ENCODE results near the gene NPW.
"Not testable (repeated sequence)": the region's sequence is repeated elsewhere in the genome, so short reads cannot be mapped to it uniquely, and the experiment has no call there.

The NPW gene

GRCh38 chr16:2026461-2027023, 7.0 kb downstream of the NPW start, which contains the start of gene NHERF2:
Gene NHERF2, plus strand, starts transcription at chr16:2026902. Its CDS starts 104 bp downstream, at chr16:2027006.
- Mint-ChIP-seq H3K9me3 (no peaks in the 10 kb centered on the region), H3K27me3 (peaks cover 77% of the 10 kb centered on the region), H3K4me1 (peaks cover 28% of the 10 kb centered on the region), H3K36me3 (no peaks in the 10 kb centered on the region), H3K4me3 (peak within 1 kb of the TSS; percentile 53), H3K27ac (no peak within 1 kb of the TSS)
- CTCF ChIA-PET, result no interaction called here
- peak; percentile 55 for DNase-seq

GRCh38 chr16:2027024-2028010, 7.7 kb downstream of the NPW start:
- Mint-ChIP-seq H3K4me1 (peaks cover 27% of the 10 kb centered on the region), H3K27ac (no peak overlapping the region), H3K4me3 (peak overlapping the region; percentile 53), H3K9me3 (no peaks in the 10 kb centered on the region), H3K36me3 (no peaks in the 10 kb centered on the region), H3K27me3 (peaks cover 74% of the 10 kb centered on the region)
- peak; percentile 29 for DNase-seq
- CTCF ChIA-PET, result interaction anchor here (1.2 to 1.5 kb wide), 2 partner anchors 113 to 120 kb away, joined by 3 to 4 read pairs; no protein-coding TSS in a partner anchor

- Mint-ChIP-seq H3K36me3 (no peaks in the 10 kb centered on the region), H3K4me1 (peaks cover 19% of the 10 kb centered on the region), H3K4me3 (no peak overlapping the region), H3K9me3 (no peaks in the 10 kb centered on the region), H3K27me3 (peaks cover 70% of the 10 kb centered on the region), H3K27ac (no peak overlapping the region)
- no peak for DNase-seq
- CTCF ChIA-PET, result interaction anchor here (1.2 to 1.5 kb wide), 2 partner anchors 113 to 119 kb away, joined by 3 to 4 read pairs; no protein-coding TSS in a partner anchor
These were observed 8.6 kb downstream of the NPW start for GRCh38 chr16:2028146-2028545.

GRCh38 chr16:2028620-2029220, 9.1 kb downstream of the NPW start:
- Mint-ChIP-seq H3K4me3 (no peak overlapping the region), H3K27ac (no peak overlapping the region), H3K27me3 (peaks cover 66% of the 10 kb centered on the region), H3K9me3 (no peaks in the 10 kb centered on the region), H3K4me1 (peaks cover 16% of the 10 kb centered on the region), H3K36me3 (no peaks in the 10 kb centered on the region)
- DNase-seq, result no peak
- CTCF ChIA-PET, result interaction anchor here (1.5 kb wide), 1 partner anchor 112 kb away, joined by 4 read pairs; no protein-coding TSS in a partner anchor

GRCh38 chr16:2029350-2029749, 9.8 kb downstream of the NPW start:
- Mint-ChIP-seq H3K4me1 (peaks cover 10% of the 10 kb centered on the region), H3K27me3 (peaks cover 66% of the 10 kb centered on the region), H3K27ac (no peak overlapping the region), H3K4me3 (no peak overlapping the region), H3K9me3 (no peaks in the 10 kb centered on the region), H3K36me3 (no peaks in the 10 kb centered on the region)
- CTCF ChIA-PET, result interaction anchor here (1.5 kb wide), 1 partner anchor 111 kb away, joined by 4 read pairs; no protein-coding TSS in a partner anchor
- DNase-seq, result no peak

GRCh38 chr16:2030036-2030435, 10.5 kb downstream of the NPW start:
- H3K9me3 Mint-ChIP-seq, result no peaks in the 10 kb centered on the region
- CTCF ChIA-PET, result no interaction called here
- no peak for DNase-seq
- no peak overlapping the region for H3K4me3 Mint-ChIP-seq
- peaks cover 9% of the 10 kb centered on the region for H3K4me1 Mint-ChIP-seq
- H3K27me3 Mint-ChIP-seq, result peaks cover 67% of the 10 kb centered on the region
- no peak overlapping the region for H3K27ac Mint-ChIP-seq
- no peaks in the 10 kb centered on the region for H3K36me3 Mint-ChIP-seq

GRCh38 chr16:2031081-2031577, 11.5 kb downstream of the NPW start:
- Mint-ChIP-seq H3K27me3 (peaks cover 56% of the 10 kb centered on the region), H3K36me3 (no peaks in the 10 kb centered on the region), H3K9me3 (no peaks in the 10 kb centered on the region), H3K4me1 (peaks cover 4% of the 10 kb centered on the region), H3K4me3 (no peak overlapping the region), H3K27ac (no peak overlapping the region)
- CTCF ChIA-PET, result no interaction called here
- no peak for DNase-seq

GRCh38 chr16:2032285-2033056, 12.9 kb downstream of the NPW start:
- H3K4me1 Mint-ChIP-seq, result peaks cover 2% of the 10 kb centered on the region
- CTCF ChIA-PET, result interaction anchor here (1.1 to 1.4 kb wide), 2 partner anchors 9 to 108 kb away, joined by 3 read pairs; no protein-coding TSS in a partner anchor
- H3K27ac Mint-ChIP-seq, result no peak overlapping the region
- H3K4me3 Mint-ChIP-seq, result no peak overlapping the region
- H3K27me3 Mint-ChIP-seq, result peaks cover 44% of the 10 kb centered on the region
- H3K9me3 Mint-ChIP-seq, result no peaks in the 10 kb centered on the region
- no peaks in the 10 kb centered on the region for H3K36me3 Mint-ChIP-seq
- no peak for DNase-seq

GRCh38 chr16:2033057-2033908, 13.7 kb downstream of the NPW start:
- no peak for DNase-seq
- H3K9me3 Mint-ChIP-seq, result no peaks in the 10 kb centered on the region
- CTCF ChIA-PET, result interaction anchor here (1.1 kb wide), 1 partner anchor 107 kb away, joined by 3 read pairs; no protein-coding TSS in a partner anchor
- no peaks in the 10 kb centered on the region for H3K4me1 Mint-ChIP-seq
- H3K27me3 Mint-ChIP-seq, result peaks cover 36% of the 10 kb centered on the region
- H3K4me3 Mint-ChIP-seq, result no peak overlapping the region
- H3K27ac Mint-ChIP-seq, result no peak overlapping the region
- no peaks in the 10 kb centered on the region for H3K36me3 Mint-ChIP-seq

GRCh38 chr16:2033909-2034695, 14.5 kb downstream of the NPW start:
- DNase-seq, H3K9me3 Mint-ChIP-seq, CTCF ChIA-PET, H3K27ac Mint-ChIP-seq, H3K4me3 Mint-ChIP-seq, H3K4me1 Mint-ChIP-seq, H3K36me3 Mint-ChIP-seq: not testable (repeated sequence)
- H3K27me3 Mint-ChIP-seq, result peaks cover 28% of the 10 kb centered on the region

GRCh38 chr16:2034696-2035430, 15.3 kb downstream of the NPW start:
- Mint-ChIP-seq H3K27me3 (peaks cover 23% of the 10 kb centered on the region), H3K36me3 (no peaks in the 10 kb centered on the region), H3K4me3 (no peak overlapping the region), H3K27ac (no peak overlapping the region), H3K9me3 (no peaks in the 10 kb centered on the region), H3K4me1 (no peaks in the 10 kb centered on the region)
- DNase-seq, result no peak
- CTCF ChIA-PET, result no interaction called here
